HEK293T (cell line): Measurements from ENCODE around the gene GFRA3.
"Not testable (repeated sequence)": the region's sequence is repeated elsewhere in the genome, so short reads cannot be mapped to it uniquely, and the experiment has no call there.

Experiments
- CTCF ChIA-PET: fragments of 350-600 bp; formaldehyde crosslinking; extraction: SDS; loops from one replicate; lab custom pipeline; 2021; ENCODE audit warnings: antibody characterized with exemption, inconsistent platforms; lab: Yijun Ruan, JAX
- POLR2A ChIA-PET: fragments of 350-600 bp; formaldehyde crosslinking; extraction: SDS; loops from one replicate; lab custom pipeline; 2020; ENCODE audit warnings: antibody characterized with exemption, inconsistent platforms; lab: Yijun Ruan, JAX
- DNase-seq: peaks from one replicate; pipeline ENCODE4 v3.0.0; 2012; ENCODE audit warnings: mixed read lengths; ENCODE audit errors: extremely low spot score
- ARNT ChIP-seq: fragments of 450-650 bp; IDR thresholded peaks from 2 replicates; pipeline ENCODE4 v1.6.1; 2017; ENCODE audit warnings: mild to moderate bottlenecking
- BHLHE40 ChIP-seq: fragments of 450-650 bp; IDR thresholded peaks from 2 replicates; pipeline ENCODE4 v1.6.1; 2016; ENCODE audit warnings: mild to moderate bottlenecking, moderate library complexity, borderline replicate concordance
- CTBP1 ChIP-seq: fragments of 450-650 bp; IDR thresholded peaks from 2 replicates; pipeline ENCODE4 v1.6.1; 2016; ENCODE audit warnings: borderline replicate concordance
- ELF4 ChIP-seq: fragments of 450-650 bp; IDR thresholded peaks from 2 replicates; pipeline ENCODE4 v1.6.1; 2017; ENCODE audit warnings: antibody characterized with exemption
- FOXA1 ChIP-seq: fragments of 450-650 bp; IDR thresholded peaks from 2 replicates; pipeline ENCODE4 v1.6.1; 2016; ENCODE audit warnings: mild to moderate bottlenecking
- FOXK2 ChIP-seq: fragments of 450-650 bp; IDR thresholded peaks from 2 replicates; pipeline ENCODE4 v1.6.1; 2016; ENCODE audit warnings: mild to moderate bottlenecking
- FOXM1 ChIP-seq: fragments of 450-650 bp; IDR thresholded peaks from 2 replicates; pipeline ENCODE4 v1.6.1; 2017; ENCODE audit warnings: mild to moderate bottlenecking, borderline replicate concordance
- HDGF ChIP-seq: fragments of 450-650 bp; IDR thresholded peaks from 2 replicates; pipeline ENCODE4 v1.6.1; 2017; ENCODE audit warnings: antibody characterized with exemption, borderline replicate concordance
- L3MBTL2 ChIP-seq: fragments of 450-650 bp; conservative IDR thresholded peaks from 2 replicates; pipeline ENCODE4 v1.6.1; 2016; ENCODE audit warnings: mild to moderate bottlenecking
- LEF1 ChIP-seq: fragments of 450-650 bp; IDR thresholded peaks from 2 replicates; pipeline ENCODE4 v1.6.1; 2017; ENCODE audit warnings: mild to moderate bottlenecking, borderline replicate concordance
- NFRKB ChIP-seq: fragments of 450-650 bp; IDR thresholded peaks from 2 replicates; pipeline ENCODE4 v1.6.1; 2016; ENCODE audit warnings: mild to moderate bottlenecking, moderate library complexity
- PKNOX1 ChIP-seq: fragments of 450-650 bp; IDR thresholded peaks from 2 replicates; pipeline ENCODE4 v1.6.1; 2016
- SP1 ChIP-seq: fragments of 450-650 bp; IDR thresholded peaks from 2 replicates; pipeline ENCODE4 v1.6.1; 2017
- SUZ12 ChIP-seq: fragments of 450-650 bp; IDR thresholded peaks from 2 replicates; pipeline ENCODE4 v1.6.1; 2016; ENCODE audit warnings: mild to moderate bottlenecking
- TARDBP ChIP-seq: fragments of 450-650 bp; IDR thresholded peaks from 2 replicates; pipeline ENCODE4 v1.6.1; 2016
- ZNF384 ChIP-seq: fragments of 450-650 bp; IDR thresholded peaks from 2 replicates; pipeline ENCODE4 v1.6.1; 2016

Gene GFRA3

GRCh38 chr5:138263581-138263980 lies 10.8 kb downstream of the GFRA3 start:
- ChIA-PET CTCF (interaction anchor here (0.5 kb wide), 1 partner anchor 316 kb away, joined by 3 read pairs; no protein-coding TSS in a partner anchor), POLR2A (interaction anchor here (1.6 kb wide), 1 partner anchor 50 kb away, joined by 6 read pairs; the partner anchor contains the start of gene CDC23)
- no peak for DNase-seq
- TF ChIP-seq LEF1 = no peak
- no peak for TF ChIP-seq PKNOX1
- no peak for TF ChIP-seq TARDBP
- TF ChIP-seq L3MBTL2 = no peak
- no peak for TF ChIP-seq ARNT
- no peak for TF ChIP-seq ELF4
- no peak for TF ChIP-seq BHLHE40
- no peak for TF ChIP-seq SUZ12
- TF ChIP-seq FOXM1 = no peak
- no peak for TF ChIP-seq ZNF384
- TF ChIP-seq HDGF = no peak

GRCh38 chr5:138258704-138259292 lies 15.6 kb downstream of the GFRA3 start:
- CTCF ChIA-PET = no interaction called here
- POLR2A ChIA-PET = interaction anchor here (1.0 kb wide), 1 partner anchor 45 kb away, joined by 3 read pairs; no protein-coding TSS in a partner anchor
- DNase-seq = no peak
- TF ChIP-seq ZNF384 (no peak), LEF1 (no peak)

GRCh38 chr5:138257583-138257982 lies 16.8 kb downstream of the GFRA3 start:
- TF ChIP-seq SUZ12 = no peak
- no peak for TF ChIP-seq HDGF
- CTCF ChIA-PET = no interaction called here

GRCh38 chr5:138252944-138253343 lies 21.5 kb downstream of the GFRA3 start:
- TF ChIP-seq FOXK2 (no peak), NFRKB (no peak)
- POLR2A ChIA-PET = no interaction called here
- no peak for DNase-seq
- CTCF ChIA-PET = no interaction called here

More at GRCh38 chr5:138257583-138257982, 16.8 kb downstream of the GFRA3 start:
- POLR2A ChIA-PET = no interaction called here
- DNase-seq = no peak

GRCh38 chr5:138247800-138248199 lies 26.6 kb downstream of the GFRA3 start:
- CTCF ChIA-PET, DNase-seq, POLR2A ChIA-PET: not testable (repeated sequence)

GRCh38 chr5:138246822-138247221 lies 27.6 kb downstream of the GFRA3 start:
- no peak for DNase-seq
- ChIA-PET POLR2A (interaction anchor here (1.2 kb wide), 1 partner anchor 91 kb away, joined by 4 read pairs; the partner anchor contains the start of gene FAM53C), CTCF (interaction anchor here (1.1 to 1.4 kb wide), 2 partner anchors 9 to 24 kb away, joined by 3 to 4 read pairs; no protein-coding TSS in a partner anchor)
- no peak for TF ChIP-seq L3MBTL2
- no peak for TF ChIP-seq ZNF384
- TF ChIP-seq FOXK2 = no peak
- no peak for TF ChIP-seq CTBP1
- no peak for TF ChIP-seq FOXM1
- no peak for TF ChIP-seq PKNOX1
- TF ChIP-seq NFRKB = no peak
- no peak for TF ChIP-seq BHLHE40
- no peak for TF ChIP-seq SUZ12
- no peak for TF ChIP-seq LEF1
- TF ChIP-seq FOXA1 = no peak
- TF ChIP-seq SP1 = no peak
- TF ChIP-seq ELF4 = no peak
- no peak for TF ChIP-seq TARDBP

- POLR2A ChIA-PET = interaction anchor here (1.2 kb wide), 1 partner anchor 92 kb away, joined by 4 read pairs; the partner anchor contains the start of gene FAM53C
Measured at GRCh38 chr5:138246334-138246733, 28.1 kb downstream of the GFRA3 start.

More at GRCh38 chr5:138246334-138246733, 28.1 kb downstream of the GFRA3 start:
- no peak for DNase-seq
- CTCF ChIA-PET = interaction anchor here (0.6 to 1.4 kb wide), 3 partner anchors 9 to 80 kb away, joined by 3 to 4 read pairs (median 3); no protein-coding TSS in a partner anchor
- TF ChIP-seq L3MBTL2 (no peak), FOXA1 (no peak), HDGF (no peak), CTBP1 (no peak), LEF1 (no peak), FOXK2 (no peak), BHLHE40 (no peak), ARNT (no peak), TARDBP (no peak), SUZ12 (no peak), PKNOX1 (no peak), FOXM1 (no peak), NFRKB (no peak), SP1 (no peak), ELF4 (no peak), ZNF384 (no peak)
